HCT116 (cell line): ENCODE results near the gene TICAM2. TPM values are rescaled to one million over a fixed set of nuclear protein-coding genes. Genes with fewer than 3 reads are reported as not detected.
A peak's percentile ranks its signal among the peaks of the same experiment; 100 is the strongest.

Source experiments
- ATAC-seq: fragments of 200-7000 bp; cut with Tn5 transposase; 2 replicates; pipeline ENCODE4 v1.9.1; 2020; ENCODE audit warnings: mild to moderate bottlenecking, moderate library complexity
- BruUV-seq: library from RNA; stranded (reverse); fragments of 400-500 nt; replicated peaks from 2 replicates; lab custom pipeline; 2021; lab: Mats Ljungman, UMichigan
- CTCF ChIA-PET: fragments of 300-600 bp; sonication (Branson Sonifier 250); formaldehyde crosslinking; loops from one replicate; lab custom pipeline; 2021; ENCODE audit warnings: antibody characterized with exemption; lab: Charles Lee
- POLR2A ChIA-PET: fragments of 300-600, 350-600 bp; sonication (Branson Sonifier 250); formaldehyde crosslinking; loops from one replicate; lab custom pipeline; 2021; ENCODE audit warnings: antibody characterized with exemption; lab: Charles Lee
- RAD21 ChIA-PET, 2 experiments: fragments of 300-600 bp; sonication (Branson Sonifier 250); formaldehyde crosslinking; loops; one replicate each; lab custom pipeline; 2023; ENCODE audit warnings: low total read pairs in 2 of 2; ENCODE audit not compliant: uncharacterized antibody in 2 of 2, unreplicated experiment in 2 of 2, low non-redundant PET in 1 of 2; lab: Charles Lee
- DNase-seq: peaks from one replicate; pipeline ENCODE4 v3.0.0-alpha.2; 2010; ENCODE audit warnings: low read depth, low spot score
- H2AFZ ChIP-seq: fragments of 200-600 bp; shearing (Covaris generic), sonication (generic); 2 replicates; pipeline ENCODE4 v1.6.1; 2017; ENCODE audit warnings: low read depth, mixed run types, mixed read lengths, antibody characterized with exemption, low read length; ENCODE audit not compliant: poor library complexity, severe bottlenecking
- H3K27ac ChIP-seq: 2 replicates; pipeline ENCODE4 v1.5.1; 2012; ENCODE audit warnings: low read depth, low read length
- H3K27me3 ChIP-seq: fragments of 200-600 bp; sonication (generic); 2 replicates; pipeline ENCODE4 v1.6.1; 2016; ENCODE audit warnings: mixed run types, low read length, mixed read lengths; ENCODE audit not compliant: insufficient read depth
- H3K36me3 ChIP-seq, 2 experiments: fragments of 200-500 bp in 1 of 2; fragments of 200-600 bp in 1 of 2; sonication (Bioruptor generic) in 1 of 2; sonication (generic) in 1 of 2; 2 replicates each; pipeline versions ENCODE4 v1.5.1 to v1.6.1; 2014 to 2016; ENCODE audit warnings: low read length in 2 of 2, inconsistent platforms in 1 of 2, mixed read lengths in 1 of 2, mixed run types in 1 of 2; ENCODE audit not compliant: insufficient read depth in 2 of 2, control insufficient read depth in 1 of 2
- H3K4me1 ChIP-seq, 2 experiments: fragments of 200-600 bp in 1 of 2; sonication (generic) in 1 of 2; 2 replicates each; pipeline versions ENCODE4 v1.5.1 to v1.6.1; 2012 to 2017; ENCODE audit warnings: low read length in 2 of 2, inconsistent platforms in 1 of 2, mild to moderate bottlenecking in 1 of 2, mixed read lengths in 1 of 2, mixed run types in 1 of 2, moderate library complexity in 1 of 2; ENCODE audit not compliant: insufficient read depth in 2 of 2, control insufficient read depth in 1 of 2
- H3K4me2 ChIP-seq: fragments of 200-600 bp; sonication (generic); 2 replicates; pipeline ENCODE4 v1.6.1; 2017; ENCODE audit warnings: mixed run types, low read length, mixed read lengths
- H3K4me3 ChIP-seq, 2 experiments: fragments of 200-600 bp in 1 of 2; sonication (generic) in 1 of 2; replicated peaks in 1 of 2; 2 replicates each; pipeline ENCODE4 v1.5.1; 2011 to 2016; ENCODE audit warnings: low read length in 2 of 2, control low read depth in 1 of 2, low read depth in 1 of 2, mild to moderate bottlenecking in 1 of 2, mixed read lengths in 1 of 2, mixed run types in 1 of 2
- H3K79me2 ChIP-seq: fragments of 200-600 bp; sonication (generic); 2 replicates; pipeline ENCODE4 v1.6.1; 2017; ENCODE audit warnings: mild to moderate bottlenecking, mixed run types, low read length, moderate library complexity, mixed read lengths; ENCODE audit not compliant: insufficient read depth
- H3K9ac ChIP-seq: fragments of 200-600 bp; sonication (generic); 2 replicates; pipeline ENCODE4 v1.6.1; 2016; ENCODE audit warnings: low read length, mixed read lengths
- H3K9me2 ChIP-seq: fragments of 200-600 bp; sonication (generic), shearing (Covaris generic); 2 replicates; pipeline ENCODE4 v1.6.1; 2017; ENCODE audit warnings: mixed run types, mild to moderate bottlenecking, moderate library complexity; ENCODE audit not compliant: insufficient read depth
- H3K9me3 ChIP-seq, 2 experiments: fragments of 200-500 bp in 1 of 2; fragments of 200-600 bp in 1 of 2; sonication (Bioruptor generic) in 1 of 2; sonication (generic) in 1 of 2; 2 replicates each; pipeline ENCODE4 v1.6.1; 2014 to 2017; ENCODE audit warnings: low read length in 2 of 2, mixed read lengths in 2 of 2, inconsistent platforms in 1 of 2, low read depth in 1 of 2, mild to moderate bottlenecking in 1 of 2, mixed run types in 1 of 2, moderate library complexity in 1 of 2; ENCODE audit not compliant: control insufficient read depth in 1 of 2, insufficient read depth in 1 of 2
- H4K20me1 ChIP-seq: fragments of 200-600 bp; sonication (generic), shearing (Covaris generic); 2 replicates; pipeline ENCODE4 v1.6.1; 2017; ENCODE audit warnings: mixed run types, mild to moderate bottlenecking, moderate library complexity; ENCODE audit not compliant: insufficient read depth
- CBX3 ChIP-seq: IDR thresholded peaks from 2 replicates; pipeline ENCODE4 v1.6.1; 2012; ENCODE audit warnings: low read depth
- CEBPB ChIP-seq: IDR thresholded peaks from 2 replicates; pipeline ENCODE4 v1.6.1; 2012; ENCODE audit warnings: low read depth
- CTCF ChIP-seq, 3 experiments: fragments of 200-600 bp in 1 of 3; sonication (generic) in 1 of 3; IDR thresholded peaks in 2 of 3; conservative IDR thresholded peaks in 1 of 3; 2 replicates each; pipeline ENCODE4 v1.5.1; 2012 to 2017; ENCODE audit warnings: low read depth in 2 of 3, low read length in 2 of 3, antibody characterized with exemption in 1 of 3, borderline replicate concordance in 1 of 3, control low read depth in 1 of 3, mild to moderate bottlenecking in 1 of 3, mixed read lengths in 1 of 3, mixed run types in 1 of 3, moderate library complexity in 1 of 3; ENCODE audit not compliant: insufficient read depth in 1 of 3
- EZH2 ChIP-seq: fragments of 200-600 bp; sonication (generic); IDR thresholded peaks from 2 replicates; pipeline ENCODE4 v1.6.1; 2017; ENCODE audit warnings: antibody characterized with exemption, mixed run types
- EZH2phosphoT487 ChIP-seq: fragments of 200-600 bp; IDR thresholded peaks from 2 replicates; pipeline ENCODE4 v1.6.1; 2018; ENCODE audit warnings: antibody characterized with exemption, borderline replicate concordance
- FOSL1 ChIP-seq: IDR thresholded peaks from 2 replicates; pipeline ENCODE4 v1.6.1; 2012; ENCODE audit warnings: low read depth
- JUND ChIP-seq: IDR thresholded peaks from 2 replicates; pipeline ENCODE4 v1.6.1; 2012
- MAX ChIP-seq: IDR thresholded peaks from 2 replicates; pipeline ENCODE4 v1.6.1; 2012
- POLR2AphosphoS5 ChIP-seq: IDR thresholded peaks from 2 replicates; pipeline ENCODE4 v1.6.1; 2011; ENCODE audit warnings: mild to moderate bottlenecking, low read depth, low read length, moderate library complexity
- RAD21 ChIP-seq: IDR thresholded peaks from 2 replicates; pipeline ENCODE4 v1.6.1; 2012; ENCODE audit warnings: low read depth, mild to moderate bottlenecking
- SIN3A ChIP-seq: IDR thresholded peaks from 2 replicates; pipeline ENCODE4 v1.6.1; 2012; ENCODE audit warnings: low read depth
- TCF7L2 ChIP-seq: IDR thresholded peaks from 2 replicates; pipeline ENCODE4 v1.7.0; 2011; ENCODE audit warnings: borderline replicate concordance, inconsistent platforms; ENCODE audit not compliant: insufficient read depth, insufficient read length; ENCODE audit errors: extremely low read depth
- YY1 ChIP-seq: IDR thresholded peaks from 2 replicates; pipeline ENCODE4 v1.6.1; 2011; ENCODE audit warnings: low read length, low read depth, moderate library complexity, mild to moderate bottlenecking; ENCODE audit not compliant: insufficient replicate concordance; ENCODE audit errors: extremely low read depth
- ZFX ChIP-seq: fragments of 450-650 bp; IDR thresholded peaks from 2 replicates; pipeline ENCODE4 v1.6.1; 2017
- ZNF274 ChIP-seq: fragments of 200-500 bp; sonication (Bioruptor generic); IDR thresholded peaks from 2 replicates; pipeline ENCODE4 v1.6.1; 2014; ENCODE audit warnings: mild to moderate bottlenecking, low read depth, low read length, inconsistent platforms
- intact Hi-C: fragments of 100-400 bp; cut with micrococcal nuclease; formaldehyde crosslinking; loops from 2 replicates; pipeline ENCODE4 v1.10.0; 2022
- total RNA-seq: library from RNA; stranded (reverse); gene quantifications from one replicate; pipeline ENCODE4 v1.2.1, GENCODE V29; 2021; ENCODE audit not compliant: unreplicated experiment
- TF ChIP-seq, protein P1 (sequence below): IDR thresholded peaks from 2 replicates; pipeline ENCODE4 v1.6.1; 2012
- TF ChIP-seq, protein P2 (sequence below): IDR thresholded peaks from 2 replicates; pipeline ENCODE4 v1.6.1; 2011; ENCODE audit warnings: mild to moderate bottlenecking, low read length, moderate library complexity; ENCODE audit not compliant: insufficient replicate concordance; ENCODE audit errors: extremely low read depth

The TICAM2 gene
- total RNA-seq, 1 experiment from 2014 or later: 2.9 TPM

DNA sequence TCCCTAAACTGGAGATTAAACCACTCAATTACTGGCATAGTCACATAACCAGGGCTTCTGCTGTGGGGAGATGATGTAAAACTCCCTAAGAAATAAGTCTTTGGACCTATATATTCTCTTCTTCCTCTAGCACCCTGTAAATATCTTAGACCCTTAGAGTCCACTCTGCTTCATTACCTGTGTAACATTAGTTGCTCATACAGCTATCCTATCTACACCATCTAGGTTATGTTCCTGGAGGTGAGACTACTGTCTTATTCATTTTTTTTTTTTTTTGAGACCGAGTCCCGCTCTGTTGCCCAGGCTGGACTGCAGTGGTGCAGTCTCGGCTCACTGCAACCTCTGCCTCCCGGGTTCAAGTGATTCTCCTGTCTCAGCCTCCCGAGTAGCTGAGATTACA lies 9.6 kb upstream of the TICAM2 start:
- Histone ChIP-seq H3K4me2 (no peak overlapping the region), H3K27me3 (no peaks in the 10 kb centered on the region), H3K27ac (no peak overlapping the region), H3K9me2 (no peaks in the 10 kb centered on the region), H2AFZ (no peak overlapping the region), H3K36me3 (peaks cover 22 to 42% of the 10 kb centered on the region in 2 experiments), H3K79me2 (peaks cover 86% of the 10 kb centered on the region), H4K20me1 (peaks cover 20% of the 10 kb centered on the region; the same call in 1 of the 2 replicates), H3K9me3 (no peaks in the 10 kb centered on the region), H3K4me1 (no peaks in the 10 kb centered on the region), H3K9ac (no peak overlapping the region), H3K4me3 (no peak overlapping the region)
- ATAC-seq: peak; percentile 11; the same call in 1 of the 2 replicates
- intact Hi-C loops: no loop called here
- DNase-seq: no peak
- ChIA-PET POLR2A (no interaction called here), RAD21 (no interaction called here), CTCF (no interaction called here)
- no peak for TF ChIP-seq MAX
- no TSS peak for BruUV-seq

DNA sequence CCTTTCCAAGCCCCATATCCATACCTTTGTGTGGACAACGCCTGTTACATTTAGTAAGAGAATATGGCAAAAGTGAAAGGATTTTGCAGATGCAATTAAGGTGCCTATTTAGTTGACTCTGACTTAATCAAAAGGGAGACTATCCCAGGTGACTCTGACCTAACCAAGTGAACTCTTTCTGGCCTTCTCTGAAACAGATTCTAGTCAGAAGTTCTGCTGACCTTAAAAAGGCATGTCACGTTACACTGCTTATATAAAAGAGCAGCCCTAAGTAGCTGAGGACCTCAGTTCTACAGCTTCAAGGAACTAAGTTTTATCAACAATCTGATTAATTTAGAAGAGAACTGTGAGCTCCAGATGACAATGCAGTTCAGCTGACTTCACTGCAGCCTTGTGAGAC lies 5.7 kb upstream of the TICAM2 start:
- Histone ChIP-seq H2AFZ (no peak overlapping the region), H4K20me1 (peaks cover 12% of the 10 kb centered on the region; the same call in 1 of the 2 replicates), H3K4me3 (no peak overlapping the region), H3K4me2 (no peak overlapping the region), H3K27me3 (no peaks in the 10 kb centered on the region), H3K4me1 (no peaks in the 10 kb centered on the region), H3K27ac (no peak overlapping the region), H3K9me3 (no peaks in the 10 kb centered on the region), H3K79me2 (peaks cover 74% of the 10 kb centered on the region), H3K9me2 (no peaks in the 10 kb centered on the region), H3K9ac (no peak overlapping the region), H3K36me3 (peaks cover 7 to 14% of the 10 kb centered on the region in 2 experiments)
- ATAC-seq: no peak
- CTCF ChIA-PET: interaction anchor here (1.0 kb wide), 1 partner anchor 460 kb away, joined by 3 read pairs; no protein-coding TSS in a partner anchor
- no peak for DNase-seq
- RAD21 ChIA-PET: no interaction called here
- BruUV-seq: no TSS peak
- POLR2A ChIA-PET: no interaction called here
- intact Hi-C loops: no loop called here
- no peak for TF ChIP-seq ZNF274
- no peak for TF ChIP-seq TCF7L2
- TF ChIP-seq, protein P1, sequence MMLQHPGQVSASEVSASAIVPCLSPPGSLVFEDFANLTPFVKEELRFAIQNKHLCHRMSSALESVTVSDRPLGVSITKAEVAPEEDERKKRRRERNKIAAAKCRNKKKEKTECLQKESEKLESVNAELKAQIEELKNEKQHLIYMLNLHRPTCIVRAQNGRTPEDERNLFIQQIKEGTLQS: no peak
- TF ChIP-seq CTCF (IDR thresholded peaks at IDR 0.05 in 2 of 3, conservative IDR thresholded peaks at IDR 0.05 in 1 of 3; ENCODE audit: borderline replicate concordance in 1 of 3, insufficient read depth in 1 of 3, low read depth in 2 of 3, low read length in 2 of 3): no peak
- no peak for TF ChIP-seq ZFX
- no peak for TF ChIP-seq EZH2
- no peak for TF ChIP-seq RAD21
- TF ChIP-seq JUND: no peak
- TF ChIP-seq MAX: no peak
- no peak for TF ChIP-seq CEBPB
- TF ChIP-seq YY1: no peak
- no peak for TF ChIP-seq FOSL1
- no peak for TF ChIP-seq SIN3A
- TF ChIP-seq CBX3: no peak
- TF ChIP-seq EZH2phosphoT487: no peak
- TF ChIP-seq POLR2AphosphoS5: no peak
- TF ChIP-seq, protein P2, sequence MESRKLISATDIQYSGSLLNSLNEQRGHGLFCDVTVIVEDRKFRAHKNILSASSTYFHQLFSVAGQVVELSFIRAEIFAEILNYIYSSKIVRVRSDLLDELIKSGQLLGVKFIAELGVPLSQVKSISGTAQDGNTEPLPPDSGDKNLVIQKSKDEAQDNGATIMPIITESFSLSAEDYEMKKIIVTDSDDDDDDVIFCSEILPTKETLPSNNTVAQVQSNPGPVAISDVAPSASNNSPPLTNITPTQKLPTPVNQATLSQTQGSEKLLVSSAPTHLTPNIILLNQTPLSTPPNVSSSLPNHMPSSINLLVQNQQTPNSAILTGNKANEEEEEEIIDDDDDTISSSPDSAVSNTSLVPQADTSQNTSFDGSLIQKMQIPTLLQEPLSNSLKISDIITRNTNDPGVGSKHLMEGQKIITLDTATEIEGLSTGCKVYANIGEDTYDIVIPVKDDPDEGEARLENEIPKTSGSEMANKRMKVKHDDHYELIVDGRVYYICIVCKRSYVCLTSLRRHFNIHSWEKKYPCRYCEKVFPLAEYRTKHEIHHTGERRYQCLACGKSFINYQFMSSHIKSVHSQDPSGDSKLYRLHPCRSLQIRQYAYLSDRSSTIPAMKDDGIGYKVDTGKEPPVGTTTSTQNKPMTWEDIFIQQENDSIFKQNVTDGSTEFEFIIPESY: no peak
